ENCODE results near the gene MRPS17. TPM values are rescaled to one million over a fixed set of nuclear protein-coding genes. Genes with fewer than 3 reads are reported as not detected.

The MRPS17 gene
- 11.8 and 14.4 TPM in 2 replicates for total RNA-seq

GRCh38 chr7:55951637-55952351, at the start of gene MRPS17:
Gene MRPS17 (plus strand): TSS chr7:55951877. CDS start chr7:55953196, 1,319 bp downstream.

GRCh38 chr7:55964261-55965099, 12.8 kb downstream of the MRPS17 start, which contains the start of gene NIPSNAP2:
Gene NIPSNAP2 (plus strand): TSS chr7:55964585. CDS start chr7:55964610, 25 bp downstream.

Other genes starting within 250 kb of the MRPS17 start
- gene SEPTIN14, start 89.1 kb upstream of the MRPS17 start, total RNA-seq, result not detected in 2 replicates
- gene ZNF713, start 64.4 kb upstream of the MRPS17 start, total RNA-seq, result 1.5 and 1.7 TPM in 2 replicates
- gene NIPSNAP2, start 12.7 kb downstream of the MRPS17 start, total RNA-seq, result 26.8 and 31.0 TPM in 2 replicates
- gene PSPH, start 99.6 kb downstream of the MRPS17 start, total RNA-seq, result 56.1 and 74.6 TPM in 2 replicates
- 163 and 373 TPM in 2 replicates for gene CCT6A, start 99.9 kb downstream of the MRPS17 start, total RNA-seq
- gene SUMF2, start 112.4 kb downstream of the MRPS17 start, total RNA-seq, result 118 and 274 TPM in 2 replicates
- gene PHKG1, start 141.1 kb downstream of the MRPS17 start, total RNA-seq, result 1.4 TPM in 1 of 2 replicates, not detected in the other
- gene CHCHD2, start 154.6 kb downstream of the MRPS17 start, total RNA-seq, result 305 and 307 TPM in 2 replicates
- gene NUPR2, start 164.5 kb downstream of the MRPS17 start, total RNA-seq, result not detected in 2 replicates

All from regular cardiac myocyte (primary cell).